ENCODE measurements around the gene DCP1A.
"Not testable (repeated sequence)": the region's sequence is repeated elsewhere in the genome, so short reads cannot be mapped to it uniquely, and the experiment has no call there.

DCP1A gene

GRCh38 chr3:53347261-53348064, at the start of gene DCP1A:
DCP1A (minus strand) TSS chr3:53347543; CDS start chr3:53347517, 26 bp downstream.
- peak; percentile 94 for DNase-seq

- DNase-seq, result no peak
These were observed 37.4 kb upstream of the DCP1A start for GRCh38 chr3:53384465-53385423.

GRCh38 chr3:53382106-53382505, 34.8 kb upstream of the DCP1A start:
- no peak for DNase-seq

GRCh38 chr3:53380306-53380705, 33.0 kb upstream of the DCP1A start:
- DNase-seq, result no peak

GRCh38 chr3:53379898-53380297, 32.6 kb upstream of the DCP1A start:
- DNase-seq, result no peak

- no peak for DNase-seq
These were observed 30.5 kb upstream of the DCP1A start for GRCh38 chr3:53377794-53378193.

GRCh38 chr3:53376679-53377078, 29.3 kb upstream of the DCP1A start:
- DNase-seq, result no peak

GRCh38 chr3:53375019-53375418, 27.7 kb upstream of the DCP1A start:
- peak; percentile 9 to 24 for DNase-seq

- DNase-seq, result not testable (repeated sequence)
These were observed 23.4 kb upstream of the DCP1A start for GRCh38 chr3:53370719-53371118.

- no peak for DNase-seq
These were observed 14.5 kb upstream of the DCP1A start for GRCh38 chr3:53361852-53362251.

- DNase-seq, result no peak
These were observed 10.1 kb upstream of the DCP1A start for GRCh38 chr3:53357458-53357857.

GRCh38 chr3:53354945-53355498, 7.7 kb upstream of the DCP1A start:
- no peak for DNase-seq

- DNase-seq, result no peak
These were observed 5.9 kb upstream of the DCP1A start for GRCh38 chr3:53353202-53353601.

- DNase-seq, result no peak
These were observed 3.3 kb upstream of the DCP1A start for GRCh38 chr3:53350652-53351051.

- not testable (repeated sequence) for DNase-seq
These were observed 775 bp upstream of the DCP1A start for GRCh38 chr3:53348118-53348517.

GRCh38 chr3:53346922-53347260, 452 bp downstream of the DCP1A start:
- DNase-seq, result no peak

GRCh38 chr3:53346514-53346913, 829 bp downstream of the DCP1A start:
- no peak for DNase-seq

- DNase-seq, result no peak
These were observed 5.0 kb downstream of the DCP1A start for GRCh38 chr3:53342353-53342752.

GRCh38 chr3:53337167-53337940, 10.0 kb downstream of the DCP1A start:
- no peak for DNase-seq

GRCh38 chr3:53334742-53335141, 12.6 kb downstream of the DCP1A start:
- no peak for DNase-seq

GRCh38 chr3:53331871-53332270, 15.5 kb downstream of the DCP1A start:
- no peak for DNase-seq

- no peak for DNase-seq
These were observed 17.4 kb downstream of the DCP1A start for GRCh38 chr3:53329897-53330296.

- DNase-seq, result no peak
These were observed 18.6 kb downstream of the DCP1A start for GRCh38 chr3:53328746-53329145.
